ENCODE results near the gene TRPM8.

- no peak for TF ChIP-seq CTCF (conservative IDR thresholded peaks at IDR 0.05; ENCODE audit: low read depth in 2 of 2)
- no peak for TF ChIP-seq POLR2AphosphoS5 (IDR thresholded peaks at IDR 0.05; ENCODE audit: low read depth)
These were observed 133.4 kb downstream of the TRPM8 start, which contains the start of gene SPP2 for GRCh38 chr2:234050455-234051135.

All from GM23338 (cell line).